DMS79 treated with DMSO at 0.1 percent for 48 hours (cell line): ENCODE results near the gene CRIP2.
A peak's percentile ranks its signal among the peaks of the same experiment; 100 is the strongest.

Experiments used
- DNase-seq: peaks from one replicate; lab custom pipeline; 2025; lab: John Stamatoyannopoulos, UW

CRIP2 gene

GRCh38 chr14:105487986-105488777 lies 13.6 kb downstream of the CRIP2 start:
- DNase-seq, result no peak

- DNase-seq, result no peak
These were observed 14.3 kb downstream of the CRIP2 start for GRCh38 chr14:105488781-105489541.

GRCh38 chr14:105489542-105490266 lies 15.1 kb downstream of the CRIP2 start:
- peak; percentile 99 for DNase-seq

GRCh38 chr14:105490267-105490571 lies 15.6 kb downstream of the CRIP2 start:
- DNase-seq, result peak; percentile 80

- DNase-seq, result peak; percentile 100
These were observed 16.1 kb downstream of the CRIP2 start, which contains the start of gene TEDC1 for GRCh38 chr14:105490572-105491365. Gene TEDC1, plus strand, starts transcription at chr14:105491246. Its CDS starts 130 bp downstream, at chr14:105491376.

- DNase-seq, result no peak
These were observed 16.8 kb downstream of the CRIP2 start for GRCh38 chr14:105491366-105491973.

GRCh38 chr14:105492031-105492970 lies 17.7 kb downstream of the CRIP2 start:
- no peak for DNase-seq

GRCh38 chr14:105492971-105493871 lies 18.6 kb downstream of the CRIP2 start:
- no peak for DNase-seq

GRCh38 chr14:105493921-105494605 lies 19.4 kb downstream of the CRIP2 start:
- DNase-seq, result no peak

- DNase-seq, result no peak
These were observed 19.9 kb downstream of the CRIP2 start for GRCh38 chr14:105494606-105494929.

GRCh38 chr14:105495101-105495989 lies 20.7 kb downstream of the CRIP2 start:
- DNase-seq, result no peak

GRCh38 chr14:105495990-105496830 lies 21.6 kb downstream of the CRIP2 start:
- no peak for DNase-seq

- no peak for DNase-seq
These were observed 22.4 kb downstream of the CRIP2 start for GRCh38 chr14:105496831-105497591.

GRCh38 chr14:105497671-105498429 lies 23.2 kb downstream of the CRIP2 start:
- DNase-seq, result no peak
